ENCODE results near the gene HOXA6.

Gene HOXA6

DNA sequence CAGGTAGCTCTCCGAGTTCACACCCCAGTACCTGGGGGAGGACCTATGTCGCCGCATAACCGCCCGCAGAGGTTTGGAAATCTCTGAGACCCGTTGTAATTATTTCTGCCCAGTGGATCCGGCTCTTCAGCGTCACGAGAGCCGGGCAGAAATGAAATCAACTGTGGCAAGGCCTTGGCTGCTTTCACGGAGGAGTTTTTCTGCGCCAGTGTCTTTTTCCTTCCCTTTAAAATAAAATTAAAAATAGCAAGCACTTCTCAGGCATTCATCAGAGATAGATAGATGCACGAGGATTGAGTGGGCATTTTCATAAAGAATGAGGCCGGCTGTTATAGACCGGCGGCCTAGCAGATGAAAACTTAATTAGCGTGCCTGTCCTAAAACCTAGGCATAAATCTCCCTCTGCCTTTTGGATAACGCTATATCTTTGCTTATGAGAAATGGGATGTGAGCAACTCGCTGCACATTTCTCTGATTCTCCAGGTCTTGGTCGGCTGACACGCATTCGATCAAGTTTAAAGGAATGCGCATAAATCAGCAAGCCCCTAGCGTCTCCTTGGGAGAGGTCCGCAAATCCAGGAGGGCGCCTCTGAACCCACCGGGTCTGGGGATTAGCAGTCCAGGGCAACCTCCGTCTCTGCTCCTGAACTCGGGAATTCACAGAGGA is 45.9 kb upstream of the HOXA6 start:
- Histone ChIP-seq H3K36me3 (ENCODE audit: insufficient read depth) (no peaks in the 10 kb centered on the region), H3K27me3 (ENCODE audit: insufficient read depth, low read depth) (no peaks in the 10 kb centered on the region), H3K4me2 (no peak overlapping the region), H3K4me3 (IDR thresholded peaks at IDR 0.05; ENCODE audit: insufficient read depth, low read depth, low read length) (no peak overlapping the region), H3K79me2 (ENCODE audit: insufficient read depth, low read depth) (no peaks in the 10 kb centered on the region), H3K9ac (no peak overlapping the region), H3K4me1 (ENCODE audit: low read depth, poor library complexity, severe bottlenecking) (peaks cover 3% of the 10 kb centered on the region), H4K20me1 (ENCODE audit: insufficient read depth) (no peaks in the 10 kb centered on the region), H2AFZ (ENCODE audit: low read depth) (no peak overlapping the region), H3K27ac (no peak overlapping the region)
- no peak for TF ChIP-seq CTCF (conservative IDR thresholded peaks at IDR 0.05; ENCODE audit: low read depth, low read length)

GRCh38 chr7:27192546-27193334 is 45.2 kb upstream of the HOXA6 start:
- Histone ChIP-seq H3K4me1 (ENCODE audit: low read depth, poor library complexity, severe bottlenecking) (peaks cover 6% of the 10 kb centered on the region), H3K36me3 (ENCODE audit: insufficient read depth) (no peaks in the 10 kb centered on the region), H3K27me3 (ENCODE audit: insufficient read depth, low read depth) (no peaks in the 10 kb centered on the region), H3K4me3 (IDR thresholded peaks at IDR 0.05; ENCODE audit: insufficient read depth, low read depth, low read length) (no peak overlapping the region), H3K79me2 (ENCODE audit: insufficient read depth, low read depth) (no peaks in the 10 kb centered on the region), H3K27ac (no peak overlapping the region), H2AFZ (ENCODE audit: low read depth) (no peak overlapping the region), H3K9ac (no peak overlapping the region), H3K4me2 (no peak overlapping the region), H4K20me1 (ENCODE audit: insufficient read depth) (no peaks in the 10 kb centered on the region)
- no peak for TF ChIP-seq CTCF (conservative IDR thresholded peaks at IDR 0.05; ENCODE audit: low read depth, low read length)

GRCh38 chr7:27191833-27192545 is 44.4 kb upstream of the HOXA6 start:
- Histone ChIP-seq H4K20me1 (ENCODE audit: insufficient read depth) (no peaks in the 10 kb centered on the region), H3K27ac (no peak overlapping the region), H3K4me2 (no peak overlapping the region), H3K4me3 (IDR thresholded peaks at IDR 0.05; ENCODE audit: insufficient read depth, low read depth, low read length) (no peak overlapping the region), H3K79me2 (ENCODE audit: insufficient read depth, low read depth) (no peaks in the 10 kb centered on the region), H3K9ac (no peak overlapping the region), H2AFZ (ENCODE audit: low read depth) (no peak overlapping the region), H3K4me1 (ENCODE audit: low read depth, poor library complexity, severe bottlenecking) (peaks cover 11% of the 10 kb centered on the region), H3K36me3 (ENCODE audit: insufficient read depth) (no peaks in the 10 kb centered on the region), H3K27me3 (ENCODE audit: insufficient read depth, low read depth) (peaks cover 6% of the 10 kb centered on the region; the same call in 1 of the 2 replicates)
- no peak for TF ChIP-seq CTCF (conservative IDR thresholded peaks at IDR 0.05; ENCODE audit: low read depth, low read length)

- Histone ChIP-seq H3K79me2 (ENCODE audit: insufficient read depth, low read depth) (no peaks in the 10 kb centered on the region), H3K27ac (no peak overlapping the region), H3K4me1 (ENCODE audit: low read depth, poor library complexity, severe bottlenecking) (peaks cover 9% of the 10 kb centered on the region), H4K20me1 (ENCODE audit: insufficient read depth) (no peaks in the 10 kb centered on the region), H2AFZ (ENCODE audit: low read depth) (no peak overlapping the region), H3K4me2 (no peak overlapping the region), H3K4me3 (IDR thresholded peaks at IDR 0.05; ENCODE audit: insufficient read depth, low read depth, low read length) (no peak overlapping the region), H3K36me3 (ENCODE audit: insufficient read depth) (no peaks in the 10 kb centered on the region), H3K27me3 (ENCODE audit: insufficient read depth, low read depth) (peaks cover 8% of the 10 kb centered on the region; the same call in 1 of the 2 replicates), H3K9ac (no peak overlapping the region)
- TF ChIP-seq CTCF (conservative IDR thresholded peaks at IDR 0.05; ENCODE audit: low read depth, low read length): no peak
These were observed 43.7 kb upstream of the HOXA6 start for GRCh38 chr7:27191161-27191731.
